ENCODE measurements around the gene ASB13.

The ASB13 gene, protein sequence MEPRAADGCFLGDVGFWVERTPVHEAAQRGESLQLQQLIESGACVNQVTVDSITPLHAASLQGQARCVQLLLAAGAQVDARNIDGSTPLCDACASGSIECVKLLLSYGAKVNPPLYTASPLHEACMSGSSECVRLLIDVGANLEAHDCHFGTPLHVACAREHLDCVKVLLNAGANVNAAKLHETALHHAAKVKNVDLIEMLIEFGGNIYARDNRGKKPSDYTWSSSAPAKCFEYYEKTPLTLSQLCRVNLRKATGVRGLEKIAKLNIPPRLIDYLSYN

DNA sequence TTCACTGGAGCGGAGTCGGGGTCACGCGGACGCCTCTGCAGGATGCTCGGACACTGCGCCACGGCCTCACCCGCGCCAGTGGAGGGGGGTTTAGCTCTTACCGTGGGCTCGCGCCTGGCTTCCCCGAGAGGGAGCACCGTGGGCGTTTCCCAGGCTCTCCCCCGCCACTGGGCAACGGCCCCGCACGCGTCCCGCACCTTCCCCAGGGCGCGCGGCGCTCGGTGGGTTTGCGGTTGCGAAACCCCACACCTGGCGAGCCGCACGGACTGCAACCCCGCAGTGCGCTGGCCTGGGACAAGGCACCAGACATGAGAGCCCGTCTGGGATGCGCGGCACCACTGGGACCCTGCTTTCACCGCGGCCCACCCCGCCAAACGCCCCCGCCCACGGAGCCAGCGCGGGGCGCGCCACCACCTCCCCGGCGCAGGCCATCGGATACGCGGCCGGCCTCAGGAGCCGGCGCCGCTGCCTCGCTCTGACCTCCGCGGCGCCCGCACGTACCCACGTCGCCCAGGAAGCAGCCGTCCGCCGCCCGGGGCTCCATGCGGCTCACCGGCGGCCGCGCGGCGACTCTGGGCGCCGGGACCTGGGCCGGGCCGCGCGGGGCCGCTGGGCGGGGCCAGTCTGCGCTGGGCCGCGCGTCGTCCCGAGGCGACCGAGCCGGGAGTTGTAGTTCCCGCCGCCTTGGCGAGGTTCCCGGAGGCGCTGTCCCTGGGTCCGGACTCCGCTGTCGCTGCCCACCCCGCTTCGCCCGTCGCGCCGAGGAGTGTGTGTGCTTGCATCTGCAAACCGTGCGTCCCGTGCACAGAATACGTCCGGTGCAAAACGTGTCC lies at the start of gene ASB13:
Gene ASB13, minus strand, starts transcription at position 588 of the 833 bp plus-strand sequence. Its CDS starts 44 bp downstream, at position 544.
- H3K27ac ChIP-seq (ENCODE audit: low read length): no peak within 1 kb of the TSS

GRCh38 chr10:5711642-5712041 lies 45.2 kb upstream of the ASB13 start:
- Histone ChIP-seq H3K27ac (ENCODE audit: low read length) (no peak overlapping the region), H3K4me1 (ENCODE audit: control insufficient read depth, insufficient read depth, low read length) (no peaks in the 10 kb centered on the region), H3K27me3 (ENCODE audit: control insufficient read depth, insufficient read depth, low read length) (no peaks in the 10 kb centered on the region), H3K9me3 (ENCODE audit: control insufficient read depth, insufficient read depth, low read length) (no peaks in the 10 kb centered on the region), H3K36me3 (ENCODE audit: control insufficient read depth, insufficient read depth, low read length) (no peaks in the 10 kb centered on the region), H3K4me3 (ENCODE audit: low read length) (no peak overlapping the region)
- 100% methylated on average over 1 of the region's 4 CpGs for WGBS (ENCODE audit: insufficient coverage, insufficient read length)
- DNase-seq (ENCODE audit: low read depth, low spot score): no peak

More for the DNA sequence above, at the start of gene ASB13:
- Histone ChIP-seq H3K4me3 (ENCODE audit: low read length) (peak within 1 kb of the TSS; percentile 83), H3K9me3 (ENCODE audit: control insufficient read depth, insufficient read depth, low read length) (no peaks in the 10 kb centered on the region), H3K4me1 (ENCODE audit: control insufficient read depth, insufficient read depth, low read length) (peaks cover 6% of the 10 kb centered on the region), H3K27me3 (ENCODE audit: control insufficient read depth, insufficient read depth, low read length) (no peaks in the 10 kb centered on the region), H3K36me3 (ENCODE audit: control insufficient read depth, insufficient read depth, low read length) (no peaks in the 10 kb centered on the region)
- peak; percentile 33 for DNase-seq (ENCODE audit: low read depth, low spot score)
- WGBS (ENCODE audit: insufficient coverage, insufficient read length): no CpG with 5 or more reads among the region's 112 CpGs

DNA sequence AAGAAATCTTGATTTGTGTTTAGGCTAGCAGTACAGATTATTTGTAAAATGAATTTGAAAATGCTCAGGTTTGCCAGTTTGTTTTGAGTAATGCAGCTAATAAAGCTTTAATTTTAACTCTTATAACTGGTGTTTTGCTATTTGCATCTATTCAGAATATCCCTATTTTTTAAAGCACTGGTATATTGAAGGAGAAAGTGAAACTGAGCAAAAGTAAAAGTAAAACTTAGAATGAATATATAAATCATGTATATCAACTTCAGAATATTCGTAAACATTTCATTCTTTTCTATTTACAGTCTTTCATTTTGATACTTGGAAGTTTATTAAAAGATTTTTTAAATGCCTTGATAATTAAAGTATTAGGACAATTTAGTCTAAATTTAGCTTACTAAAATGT lies 44.5 kb upstream of the ASB13 start:
- H3K36me3 ChIP-seq (ENCODE audit: control insufficient read depth, insufficient read depth, low read length): no peaks in the 10 kb centered on the region
- H3K4me3 ChIP-seq (ENCODE audit: low read length): no peak overlapping the region
- no peak overlapping the region for H3K27ac ChIP-seq (ENCODE audit: low read length)
- DNase-seq (ENCODE audit: low read depth, low spot score): no peak
- H3K27me3 ChIP-seq (ENCODE audit: control insufficient read depth, insufficient read depth, low read length): no peaks in the 10 kb centered on the region
- WGBS (ENCODE audit: insufficient coverage, insufficient read length): no CpG with 5 or more reads among the region's 1 CpG
- no peaks in the 10 kb centered on the region for H3K4me1 ChIP-seq (ENCODE audit: control insufficient read depth, insufficient read depth, low read length)
- H3K9me3 ChIP-seq (ENCODE audit: control insufficient read depth, insufficient read depth, low read length): no peaks in the 10 kb centered on the region

DNA sequence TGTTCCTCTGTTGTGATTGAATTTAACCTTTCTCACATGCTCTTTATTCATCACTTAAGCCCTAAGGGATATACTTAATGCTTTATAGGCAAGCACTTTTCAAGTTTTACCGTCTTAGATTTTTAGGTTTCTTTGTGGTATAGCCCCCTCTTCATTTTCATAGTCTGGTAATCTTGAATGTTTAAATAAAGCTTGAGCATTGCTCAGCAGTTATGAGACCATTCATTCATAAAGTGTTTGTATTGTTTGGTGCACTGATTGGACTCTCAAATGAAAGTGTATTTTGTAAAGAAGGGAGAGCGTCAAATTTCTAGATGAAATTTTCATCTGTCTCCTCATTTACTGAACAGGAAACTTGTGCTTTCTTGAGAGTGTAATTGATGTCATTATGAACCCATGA lies 43.5 kb upstream of the ASB13 start:
- Histone ChIP-seq H3K4me1 (ENCODE audit: control insufficient read depth, insufficient read depth, low read length) (no peaks in the 10 kb centered on the region), H3K4me3 (ENCODE audit: low read length) (no peak overlapping the region), H3K36me3 (ENCODE audit: control insufficient read depth, insufficient read depth, low read length) (no peaks in the 10 kb centered on the region), H3K27ac (ENCODE audit: low read length) (no peak overlapping the region), H3K27me3 (ENCODE audit: control insufficient read depth, insufficient read depth, low read length) (no peaks in the 10 kb centered on the region), H3K9me3 (ENCODE audit: control insufficient read depth, insufficient read depth, low read length) (no peaks in the 10 kb centered on the region)
- no peak for DNase-seq (ENCODE audit: low read depth, low spot score)
- WGBS (ENCODE audit: insufficient coverage, insufficient read length): no CpG with 5 or more reads among the region's 2 CpGs

GRCh38 chr10:5708356-5708755 lies 42.0 kb upstream of the ASB13 start:
- H3K4me1 ChIP-seq (ENCODE audit: control insufficient read depth, insufficient read depth, low read length): no peaks in the 10 kb centered on the region
- no peak overlapping the region for H3K4me3 ChIP-seq (ENCODE audit: low read length)
- H3K27ac ChIP-seq (ENCODE audit: low read length): no peak overlapping the region
- H3K27me3 ChIP-seq (ENCODE audit: control insufficient read depth, insufficient read depth, low read length): no peaks in the 10 kb centered on the region
- no peaks in the 10 kb centered on the region for H3K9me3 ChIP-seq (ENCODE audit: control insufficient read depth, insufficient read depth, low read length)
- H3K36me3 ChIP-seq (ENCODE audit: control insufficient read depth, insufficient read depth, low read length): no peaks in the 10 kb centered on the region
- no peak for DNase-seq (ENCODE audit: low read depth, low spot score)

- no peak for DNase-seq (ENCODE audit: low read depth, low spot score)
Measured at GRCh38 chr10:5698062-5698461, 31.7 kb upstream of the ASB13 start.

GRCh38 chr10:5697342-5697741 lies 30.9 kb upstream of the ASB13 start:
- Histone ChIP-seq H3K27me3 (ENCODE audit: control insufficient read depth, insufficient read depth, low read length) (no peaks in the 10 kb centered on the region), H3K4me3 (ENCODE audit: low read length) (no peak overlapping the region), H3K36me3 (ENCODE audit: control insufficient read depth, insufficient read depth, low read length) (no peaks in the 10 kb centered on the region), H3K9me3 (ENCODE audit: control insufficient read depth, insufficient read depth, low read length) (no peaks in the 10 kb centered on the region), H3K4me1 (ENCODE audit: control insufficient read depth, insufficient read depth, low read length) (no peaks in the 10 kb centered on the region; the same call in 1 of the 2 replicates), H3K27ac (ENCODE audit: low read length) (no peak overlapping the region)
- DNase-seq (ENCODE audit: low read depth, low spot score): no peak
- no CpG with 5 or more reads among the region's 2 CpGs for WGBS (ENCODE audit: insufficient coverage, insufficient read length)

More at GRCh38 chr10:5698062-5698461, 31.7 kb upstream of the ASB13 start:
- Histone ChIP-seq H3K27ac (ENCODE audit: low read length) (no peak overlapping the region), H3K27me3 (ENCODE audit: control insufficient read depth, insufficient read depth, low read length) (no peaks in the 10 kb centered on the region), H3K36me3 (ENCODE audit: control insufficient read depth, insufficient read depth, low read length) (no peaks in the 10 kb centered on the region), H3K4me3 (ENCODE audit: low read length) (no peak overlapping the region), H3K4me1 (ENCODE audit: control insufficient read depth, insufficient read depth, low read length) (no peaks in the 10 kb centered on the region; the same call in 1 of the 2 replicates), H3K9me3 (ENCODE audit: control insufficient read depth, insufficient read depth, low read length) (no peaks in the 10 kb centered on the region)
- no CpG with 5 or more reads among the region's 1 CpG for WGBS (ENCODE audit: insufficient coverage, insufficient read length)

- no peaks in the 10 kb centered on the region for H3K27me3 ChIP-seq (ENCODE audit: control insufficient read depth, insufficient read depth, low read length)
- H3K4me3 ChIP-seq (ENCODE audit: low read length): no peak overlapping the region
- DNase-seq (ENCODE audit: low read depth, low spot score): no peak
- no peaks in the 10 kb centered on the region; the same call in 1 of the 2 replicates for H3K4me1 ChIP-seq (ENCODE audit: control insufficient read depth, insufficient read depth, low read length)
- H3K36me3 ChIP-seq (ENCODE audit: control insufficient read depth, insufficient read depth, low read length): no peaks in the 10 kb centered on the region
- H3K9me3 ChIP-seq (ENCODE audit: control insufficient read depth, insufficient read depth, low read length): no peaks in the 10 kb centered on the region
- whole genome bisulfite sequencing (ENCODE audit: insufficient coverage, insufficient read length): no CpG with 5 or more reads among the region's 1 CpG
- H3K27ac ChIP-seq (ENCODE audit: low read length): no peak overlapping the region
Measured at GRCh38 chr10:5694573-5694972, 28.2 kb upstream of the ASB13 start.

GRCh38 chr10:5692461-5693358 lies 26.3 kb upstream of the ASB13 start:
- Histone ChIP-seq H3K4me1 (ENCODE audit: control insufficient read depth, insufficient read depth, low read length) (no peaks in the 10 kb centered on the region; the same call in 1 of the 2 replicates), H3K36me3 (ENCODE audit: control insufficient read depth, insufficient read depth, low read length) (no peaks in the 10 kb centered on the region), H3K9me3 (ENCODE audit: control insufficient read depth, insufficient read depth, low read length) (no peaks in the 10 kb centered on the region), H3K27me3 (ENCODE audit: control insufficient read depth, insufficient read depth, low read length) (no peaks in the 10 kb centered on the region), H3K27ac (ENCODE audit: low read length) (no peak overlapping the region), H3K4me3 (ENCODE audit: low read length) (peak overlapping the region; percentile 50; the same call in 1 of the 2 replicates)
- WGBS (ENCODE audit: insufficient coverage, insufficient read length): no CpG with 5 or more reads among the region's 49 CpGs
- no peak for DNase-seq (ENCODE audit: low read depth, low spot score)

GRCh38 chr10:5691786-5692185 lies 25.4 kb upstream of the ASB13 start:
- Histone ChIP-seq H3K36me3 (ENCODE audit: control insufficient read depth, insufficient read depth, low read length) (no peaks in the 10 kb centered on the region), H3K9me3 (ENCODE audit: control insufficient read depth, insufficient read depth, low read length) (no peaks in the 10 kb centered on the region), H3K4me1 (ENCODE audit: control insufficient read depth, insufficient read depth, low read length) (no peaks in the 10 kb centered on the region; the same call in 1 of the 2 replicates), H3K4me3 (ENCODE audit: low read length) (no peak overlapping the region), H3K27ac (ENCODE audit: low read length) (no peak overlapping the region), H3K27me3 (ENCODE audit: control insufficient read depth, insufficient read depth, low read length) (no peaks in the 10 kb centered on the region)
- no peak for DNase-seq (ENCODE audit: low read depth, low spot score)
- no CpG with 5 or more reads among the region's 8 CpGs for WGBS (ENCODE audit: insufficient coverage, insufficient read length)

Data from iPS DF 6.9 (cell line).